Fibroblast of skin of abdomen (primary cell): ENCODE results near the gene SLC27A3.
"Not testable (repeated sequence)": the region's sequence is repeated elsewhere in the genome, so short reads cannot be mapped to it uniquely, and the experiment has no call there.

ENCODE experiments used
- DNase-seq: peaks from one replicate; pipeline ENCODE4 v3.0.0-alpha.2; 2013

Gene SLC27A3

GRCh38 chr1:153780551-153780950 is 5.3 kb downstream of the SLC27A3 start:
- DNase-seq = no peak

GRCh38 chr1:153782648-153783047 is 7.4 kb downstream of the SLC27A3 start:
- DNase-seq = not testable (repeated sequence)

- peak; percentile 91 for DNase-seq
These were observed 8.3 kb downstream of the SLC27A3 start for GRCh38 chr1:153783233-153784190.

GRCh38 chr1:153786038-153786790 is 11.0 kb downstream of the SLC27A3 start:
- DNase-seq = no peak

GRCh38 chr1:153789478-153790034 is 14.3 kb downstream of the SLC27A3 start:
- DNase-seq = no peak

- DNase-seq = peak; percentile 71
These were observed 15.2 kb downstream of the SLC27A3 start for GRCh38 chr1:153790313-153790965.

- peak; percentile 93 for DNase-seq
These were observed 15.9 kb downstream of the SLC27A3 start for GRCh38 chr1:153790966-153791647.

- DNase-seq = peak; percentile 27
These were observed 16.5 kb downstream of the SLC27A3 start for GRCh38 chr1:153791648-153792253.

- no peak for DNase-seq
These were observed 17.4 kb downstream of the SLC27A3 start for GRCh38 chr1:153792631-153793041.

GRCh38 chr1:153793261-153793972 is 18.2 kb downstream of the SLC27A3 start:
- no peak for DNase-seq

- DNase-seq = no peak
These were observed 18.9 kb downstream of the SLC27A3 start for GRCh38 chr1:153793973-153794615.

GRCh38 chr1:153794624-153795329 is 19.6 kb downstream of the SLC27A3 start:
- DNase-seq = no peak

GRCh38 chr1:153795330-153795837 is 20.2 kb downstream of the SLC27A3 start:
- no peak for DNase-seq

GRCh38 chr1:153795934-153796785 is 21.0 kb downstream of the SLC27A3 start:
- no peak for DNase-seq

GRCh38 chr1:153796786-153797659 is 21.8 kb downstream of the SLC27A3 start:
- DNase-seq = peak; percentile 52

- no peak for DNase-seq
These were observed 23.2 kb downstream of the SLC27A3 start for GRCh38 chr1:153798468-153798780.

- no peak for DNase-seq
These were observed 23.8 kb downstream of the SLC27A3 start for GRCh38 chr1:153799016-153799415.
